ENCODE measurements around the gene USH1C. TPM values are rescaled to one million over a fixed set of nuclear protein-coding genes. Genes with fewer than 3 reads are reported as not detected.

Gene USH1C
- total and polyA plus RNA-seq, 2 of the 4 experiments (the other 2 are of a cell fraction): not detected

GRCh38 chr11:17459236-17459896, 84.8 kb downstream of the USH1C start:
- no peak overlapping the region for H2AK5ac ChIP-seq (ENCODE audit: low read depth, low read length)
- H3K18ac ChIP-seq (ENCODE audit: low read depth, low read length): no peak overlapping the region
- H2BK5ac ChIP-seq (ENCODE audit: low read depth, low read length, poor library complexity, severe bottlenecking): no peak overlapping the region
- no peak overlapping the region for H4K5ac ChIP-seq (ENCODE audit: low read depth, low read length)
- no peak overlapping the region for H3K4me2 ChIP-seq (ENCODE audit: low read depth, low read length)
- in situ Hi-C loops (cut with MboI; ENCODE audit: low sequenced_read_pairs) (no loop called here), intact Hi-C loops (cut with micrococcal nuclease) (no loop called here), dilution Hi-C loops (cut with HindIII; ENCODE audit: low sequenced_read_pairs, unreplicated experiment) (no loop called here)
- no peak overlapping the region for H3K4ac ChIP-seq (ENCODE audit: low read depth, low read length)
- H3K36me3 ChIP-seq (ENCODE audit: control insufficient read depth, insufficient read depth, low read length): no peaks in the 10 kb centered on the region
- H3K27me3 ChIP-seq (ENCODE audit: control insufficient read depth, insufficient read depth, low read length): peaks cover 4% of the 10 kb centered on the region
- no TSS peak for BruUV-seq (replicated peaks)
- H4K8ac ChIP-seq (ENCODE audit: low read depth in 2 of 2, low read length in 2 of 2): no peak overlapping the region
- H3K9ac ChIP-seq (ENCODE audit: low read depth, low read length): no peak overlapping the region
- H3K14ac ChIP-seq (replicated peaks; ENCODE audit: low read depth, low read length): no peak overlapping the region
- H3K9me1 ChIP-seq (ENCODE audit: insufficient read depth, low read length): no peaks in the 10 kb centered on the region
- no peak overlapping the region for H3K27ac ChIP-seq (ENCODE audit: insufficient read depth, low read length)
- no peak overlapping the region for H3K56ac ChIP-seq (ENCODE audit: extremely low read depth, insufficient read depth, low read length)
- H2BK15ac ChIP-seq (ENCODE audit: low read depth, low read length): no peak overlapping the region
- H3K9me3 ChIP-seq (ENCODE audit: control insufficient read depth, insufficient read depth, low read length): no peaks in the 10 kb centered on the region
- H2AK9ac ChIP-seq (replicated peaks; ENCODE audit: low read depth, low read length, poor library complexity): no peak overlapping the region
- WGBS, 2 experiments (ENCODE audit: extremely low coverage in 2 of 2, insufficient read length in 1 of 2): no CpG with 5 or more reads among the region's 9 CpGs
- CTCF ChIA-PET: no interaction called here
- TF ChIP-seq CEBPB (IDR thresholded peaks at IDR 0.05; ENCODE audit: low read depth, low read length): no peak
- TF ChIP-seq CHD1 (IDR thresholded peaks at IDR 0.05; ENCODE audit: low read depth, low read length): no peak
- TF ChIP-seq MAFK (IDR thresholded peaks at IDR 0.05; ENCODE audit: low read depth, low read length): no peak
- no peak for TF ChIP-seq RCOR1 (IDR thresholded peaks at IDR 0.05; ENCODE audit: insufficient replicate concordance, low read length)
- TF ChIP-seq SMC3 (IDR thresholded peaks at IDR 0.05; ENCODE audit: low read depth, low read length): no peak
- TF ChIP-seq RAD21 (IDR thresholded peaks at IDR 0.05; ENCODE audit: low read length): no peak
- no peak for TF ChIP-seq BHLHE40 (IDR thresholded peaks at IDR 0.05; ENCODE audit: low read depth, low read length)
- no peak for TF ChIP-seq USF2 (IDR thresholded peaks at IDR 0.05; ENCODE audit: low read depth, low read length)
- no peak for TF ChIP-seq POLR2A (IDR thresholded peaks at IDR 0.05; ENCODE audit: low read depth, low read length)
- TF ChIP-seq ELK1 (IDR thresholded peaks at IDR 0.05; ENCODE audit: borderline replicate concordance, low read depth, low read length): no peak
- no peak for TF ChIP-seq MXI1 (IDR thresholded peaks at IDR 0.05; ENCODE audit: borderline replicate concordance, low read depth, low read length)
- TF ChIP-seq MAZ (IDR thresholded peaks at IDR 0.05; ENCODE audit: borderline replicate concordance, low read depth, low read length): no peak
- no peak for TF ChIP-seq FOS (IDR thresholded peaks at IDR 0.05; ENCODE audit: low read depth, low read length)
- no peak for TF ChIP-seq NFE2L2 (IDR thresholded peaks at IDR 0.05; ENCODE audit: low read depth, low read length)
- DNase-seq (no peak), ATAC-seq (ENCODE audit: low read depth) (no peak)
- H2BK20ac ChIP-seq (ENCODE audit: low read depth, low read length): no peak overlapping the region
- H4K91ac ChIP-seq (ENCODE audit: insufficient read depth, low read depth, low read length): no peak overlapping the region
- POLR2A ChIA-PET (ENCODE audit: unreplicated experiment): no interaction called here
- H3K4me3 ChIP-seq (ENCODE audit: insufficient read depth, low read depth, low read length): no peak overlapping the region
- H3K79me1 ChIP-seq (ENCODE audit: low read depth in 1 of 2, low read length in 2 of 2): no peaks in the 10 kb centered on the region
- no peaks in the 10 kb centered on the region for H3K4me1 ChIP-seq (ENCODE audit: control insufficient read depth, insufficient read depth, low read length)
- H3K23ac ChIP-seq (ENCODE audit: low read depth, low read length): no peak overlapping the region
- no peak overlapping the region for H2AFZ ChIP-seq (replicated peaks; ENCODE audit: low read length, poor library complexity)
- no peak overlapping the region for H2BK120ac ChIP-seq (ENCODE audit: low read depth, low read length)
- H4K20me1 ChIP-seq (ENCODE audit: insufficient read depth, low read length): no peaks in the 10 kb centered on the region

Data from IMR-90 (cell line).